HG02623 (cell line): ENCODE data around the gene LRRIQ4.
A peak's percentile ranks its signal among the peaks of the same experiment; 100 is the strongest.

Experiments used
- ATAC-seq: cut with Tn5 transposase; IDR thresholded peaks from one replicate; pipeline ENCODE4 v1.9.1; 2021; ENCODE audit warnings: moderate library complexity; ENCODE audit not compliant: unreplicated experiment

Gene LRRIQ4

GRCh38 chr3:169809230-169809795 lies 3.4 kb upstream of the LRRIQ4 start:
- no peak for ATAC-seq

GRCh38 chr3:169811631-169812331 lies 889 bp upstream of the LRRIQ4 start:
- peak; percentile 1 for ATAC-seq

- ATAC-seq = no peak
Observed at GRCh38 chr3:169813278-169813677, 608 bp downstream of the LRRIQ4 start.

- ATAC-seq = peak; percentile 85
Observed at GRCh38 chr3:169813757-169814517, 1.3 kb downstream of the LRRIQ4 start.

- ATAC-seq = no peak
Observed at GRCh38 chr3:169815590-169816150, 3.0 kb downstream of the LRRIQ4 start.

GRCh38 chr3:169818316-169818715 lies 5.6 kb downstream of the LRRIQ4 start:
- ATAC-seq = no peak

GRCh38 chr3:169822091-169822490 lies 9.4 kb downstream of the LRRIQ4 start:
- ATAC-seq = no peak

GRCh38 chr3:169822540-169822939 lies 9.9 kb downstream of the LRRIQ4 start:
- no peak for ATAC-seq

GRCh38 chr3:169822983-169823382 lies 10.3 kb downstream of the LRRIQ4 start:
- ATAC-seq = no peak

GRCh38 chr3:169825316-169825715 lies 12.6 kb downstream of the LRRIQ4 start:
- no peak for ATAC-seq

GRCh38 chr3:169827712-169828111 lies 15.0 kb downstream of the LRRIQ4 start:
- ATAC-seq = no peak

- ATAC-seq = no peak
Observed at GRCh38 chr3:169835533-169835932, 22.9 kb downstream of the LRRIQ4 start.

- peak; percentile 92 for ATAC-seq
Observed at GRCh38 chr3:169836078-169836941, 23.6 kb downstream of the LRRIQ4 start.

- ATAC-seq = no peak
Observed at GRCh38 chr3:169836942-169837275, 24.2 kb downstream of the LRRIQ4 start.

- ATAC-seq = no peak
Observed at GRCh38 chr3:169838511-169839030, 25.9 kb downstream of the LRRIQ4 start.

- ATAC-seq = peak; percentile 47
Observed at GRCh38 chr3:169841171-169841570, 28.5 kb downstream of the LRRIQ4 start.

GRCh38 chr3:169842960-169843359 lies 30.3 kb downstream of the LRRIQ4 start:
- ATAC-seq = no peak

GRCh38 chr3:169846458-169847193 lies 34.0 kb downstream of the LRRIQ4 start:
- ATAC-seq = peak; percentile 99

GRCh38 chr3:169847896-169848295 lies 35.2 kb downstream of the LRRIQ4 start:
- no peak for ATAC-seq

- ATAC-seq = no peak
Observed at GRCh38 chr3:169848741-169849140, 36.1 kb downstream of the LRRIQ4 start.
